OCI-LY1 (cell line): ENCODE data around the gene LMO2.

Experiments
- H2AFZ ChIP-seq: fragments of 200-600 bp; sonication (generic), shearing (Covaris generic); 2 replicates; pipeline ENCODE4 v1.6.0; 2014; ENCODE audit warnings: antibody characterized with exemption, mild to moderate bottlenecking, low read length
- H3F3A ChIP-seq: fragments of 200-600 bp; sonication (generic), shearing (Covaris generic); 2 replicates; pipeline ENCODE4 v1.6.0; 2014; ENCODE audit warnings: mild to moderate bottlenecking, antibody characterized with exemption, low read length, moderate library complexity; ENCODE audit not compliant: insufficient read depth
- H3K27ac ChIP-seq: fragments of 200-600 bp; sonication (generic); 2 replicates; pipeline ENCODE4 v1.5.1; 2014; ENCODE audit warnings: low read length, mixed run types, mild to moderate bottlenecking, low read depth; ENCODE audit not compliant: poor library complexity, severe bottlenecking
- H3K27me3 ChIP-seq: fragments of 200-600 bp; sonication (generic); 2 replicates; pipeline ENCODE4 v1.6.0; 2014; ENCODE audit warnings: antibody characterized with exemption, mild to moderate bottlenecking, low read length, moderate library complexity; ENCODE audit not compliant: insufficient read depth
- H3K36me3 ChIP-seq: fragments of 200-600 bp; sonication (generic); 2 replicates; pipeline ENCODE4 v1.6.1; 2014; ENCODE audit warnings: mild to moderate bottlenecking, antibody characterized with exemption, low read length, moderate library complexity, mixed read lengths; ENCODE audit not compliant: insufficient read depth
- H3K4me1 ChIP-seq: fragments of 200-600 bp; sonication (generic); 2 replicates; pipeline ENCODE4 v1.5.1; 2014; ENCODE audit warnings: mild to moderate bottlenecking, low read length, moderate library complexity; ENCODE audit not compliant: insufficient read depth, severe bottlenecking
- H3K4me2 ChIP-seq: fragments of 200-600 bp; sonication (generic), shearing (Covaris generic); 2 replicates; pipeline ENCODE4 v1.6.1; 2014; ENCODE audit warnings: low read length
- H3K4me3 ChIP-seq: fragments of 200-600 bp; sonication (generic); 2 replicates; pipeline ENCODE4 v1.5.1; 2014; ENCODE audit warnings: low read length, low read depth, mild to moderate bottlenecking, mixed read lengths; ENCODE audit not compliant: poor library complexity, severe bottlenecking
- H3K79me2 ChIP-seq: fragments of 200-600 bp; shearing (Covaris generic); 2 replicates; pipeline ENCODE4 v1.6.1; 2016; ENCODE audit warnings: mixed run types, low read length, mixed read lengths; ENCODE audit not compliant: insufficient read depth
- H3K9ac ChIP-seq: fragments of 200-600 bp; sonication (generic), shearing (Covaris generic); 2 replicates; pipeline ENCODE4 v1.6.1; 2014; ENCODE audit warnings: mild to moderate bottlenecking, low read length, mixed read lengths
- H3K9me2 ChIP-seq: fragments of 200-600 bp; sonication (generic), shearing (Covaris generic); 2 replicates; pipeline ENCODE4 v1.6.1; 2014; ENCODE audit warnings: low read depth, mild to moderate bottlenecking, low read length, mixed read lengths
- H3K9me3 ChIP-seq: fragments of 200-600 bp; shearing (Covaris generic); 2 replicates; pipeline ENCODE4 v1.6.1; 2014; ENCODE audit warnings: low read length, mixed read lengths
- H4K20me1 ChIP-seq: fragments of 200-600 bp; sonication (generic), shearing (Covaris generic); 2 replicates; pipeline ENCODE4 v1.6.0; 2016; ENCODE audit warnings: mild to moderate bottlenecking, low read length; ENCODE audit not compliant: insufficient read depth
- CTCF ChIP-seq: fragments of 200-600 bp; sonication (generic), shearing (Covaris generic); IDR thresholded peaks from 2 replicates; pipeline ENCODE4 v1.5.1; 2017; ENCODE audit warnings: mild to moderate bottlenecking, antibody characterized with exemption, low read length, moderate library complexity, mixed read lengths
- EZH2 ChIP-seq: fragments of 200-600 bp; sonication (generic), shearing (Covaris generic); IDR thresholded peaks from 2 replicates; pipeline ENCODE4 v1.8.0; 2017; ENCODE audit warnings: borderline replicate concordance, mixed run types, mild to moderate bottlenecking, antibody characterized with exemption, low read length, moderate library complexity, mixed read lengths

Gene LMO2

GRCh38 chr11:33935461-33936456 is 43.9 kb upstream of the LMO2 start:
- no peak overlapping the region for H3K27ac ChIP-seq
- H2AFZ ChIP-seq = no peak overlapping the region
- H3F3A ChIP-seq = no peaks in the 10 kb centered on the region
- TF ChIP-seq EZH2 = no peak
- no peak for TF ChIP-seq CTCF
- H4K20me1 ChIP-seq = no peaks in the 10 kb centered on the region
- H3K27me3 ChIP-seq = no peaks in the 10 kb centered on the region
- 0 out of 2 replicates have a peak, but pooled peaks cover 3% of the 10 kb centered on the region for H3K9me3 ChIP-seq
- no peaks in the 10 kb centered on the region for H3K4me1 ChIP-seq
- no peak overlapping the region for H3K4me3 ChIP-seq
- no peak overlapping the region for H3K9ac ChIP-seq
- H3K4me2 ChIP-seq = no peak overlapping the region
- H3K79me2 ChIP-seq = no peaks in the 10 kb centered on the region
- no peaks in the 10 kb centered on the region for H3K36me3 ChIP-seq
- H3K9me2 ChIP-seq = no peaks in the 10 kb centered on the region

GRCh38 chr11:33935005-33935404 is 43.1 kb upstream of the LMO2 start:
- H4K20me1 ChIP-seq = no peaks in the 10 kb centered on the region
- H3K4me1 ChIP-seq = no peaks in the 10 kb centered on the region
- no peak overlapping the region for H2AFZ ChIP-seq

GRCh38 chr11:33934450-33934849 is 42.6 kb upstream of the LMO2 start:
- H3K9me3 ChIP-seq = 0 out of 2 replicates have a peak, but pooled peaks cover 3% of the 10 kb centered on the region
- no peaks in the 10 kb centered on the region for H3K36me3 ChIP-seq
- H2AFZ ChIP-seq = no peak overlapping the region
- H3K9ac ChIP-seq = no peak overlapping the region
- no peaks in the 10 kb centered on the region for H3K27me3 ChIP-seq
- no peak overlapping the region for H3K4me2 ChIP-seq
- no peaks in the 10 kb centered on the region for H3K9me2 ChIP-seq
- H4K20me1 ChIP-seq = no peaks in the 10 kb centered on the region
- no peaks in the 10 kb centered on the region for H3F3A ChIP-seq
- H3K4me1 ChIP-seq = no peaks in the 10 kb centered on the region
- H3K27ac ChIP-seq = no peak overlapping the region
- no peak for TF ChIP-seq EZH2
- no peak for TF ChIP-seq CTCF
- H3K4me3 ChIP-seq = no peak overlapping the region
- H3K79me2 ChIP-seq = no peaks in the 10 kb centered on the region

More at GRCh38 chr11:33935005-33935404, 43.1 kb upstream of the LMO2 start:
- no peaks in the 10 kb centered on the region for H3K36me3 ChIP-seq
- no peaks in the 10 kb centered on the region for H3K79me2 ChIP-seq
- no peaks in the 10 kb centered on the region for H3K9me2 ChIP-seq
- 0 out of 2 replicates have a peak, but pooled peaks cover 3% of the 10 kb centered on the region for H3K9me3 ChIP-seq
- H3K27ac ChIP-seq = no peak overlapping the region
- H3K27me3 ChIP-seq = no peaks in the 10 kb centered on the region
- H3F3A ChIP-seq = no peaks in the 10 kb centered on the region
- H3K4me3 ChIP-seq = no peak overlapping the region
- TF ChIP-seq CTCF (no peak), EZH2 (no peak)
- H3K9ac ChIP-seq = no peak overlapping the region
- no peak overlapping the region for H3K4me2 ChIP-seq
